HUES64 (cell line): ENCODE data around the gene POLDIP2.
"Not testable (repeated sequence)": the region's sequence is repeated elsewhere in the genome, so short reads cannot be mapped to it uniquely, and the experiment has no call there.

Experiments used
- H3K27ac ChIP-seq: 2 replicates; pipeline ENCODE4 v1.7.0; 2013; ENCODE audit warnings: low read depth, low read length, inconsistent platforms
- H3K27me3 ChIP-seq: 2 replicates; pipeline ENCODE4 v1.6.1; 2013; ENCODE audit warnings: mild to moderate bottlenecking, low read length; ENCODE audit not compliant: insufficient read depth
- H3K36me3 ChIP-seq: 2 replicates; pipeline ENCODE4 v1.6.1; 2013; ENCODE audit warnings: mild to moderate bottlenecking, low read length; ENCODE audit not compliant: insufficient read depth
- H3K4me1 ChIP-seq: 2 replicates; pipeline ENCODE4 v1.6.1; 2013; ENCODE audit warnings: mild to moderate bottlenecking, low read length, moderate library complexity; ENCODE audit not compliant: insufficient read depth
- H3K4me3 ChIP-seq: 2 replicates; pipeline ENCODE4 v1.5.1; 2013; ENCODE audit warnings: mild to moderate bottlenecking, low read length, moderate library complexity
- H3K9ac ChIP-seq: 2 replicates; pipeline ENCODE4 v1.6.1; 2013; ENCODE audit warnings: mild to moderate bottlenecking, low read depth, low read length
- H3K9me3 ChIP-seq: 2 replicates; pipeline ENCODE4 v1.6.1; 2013; ENCODE audit warnings: low read depth, low read length; ENCODE audit not compliant: insufficient read depth
- WGBS: fragments of 150-250, 120-280 bp; methylation state at CpG from one replicate; pipeline ENCODE4 v1.1.7; 2013; ENCODE audit warnings: missing lambda C conversion rate; 5-methylcytosine and 5-hydroxymethylcytosine counted together

Gene POLDIP2

DNA sequence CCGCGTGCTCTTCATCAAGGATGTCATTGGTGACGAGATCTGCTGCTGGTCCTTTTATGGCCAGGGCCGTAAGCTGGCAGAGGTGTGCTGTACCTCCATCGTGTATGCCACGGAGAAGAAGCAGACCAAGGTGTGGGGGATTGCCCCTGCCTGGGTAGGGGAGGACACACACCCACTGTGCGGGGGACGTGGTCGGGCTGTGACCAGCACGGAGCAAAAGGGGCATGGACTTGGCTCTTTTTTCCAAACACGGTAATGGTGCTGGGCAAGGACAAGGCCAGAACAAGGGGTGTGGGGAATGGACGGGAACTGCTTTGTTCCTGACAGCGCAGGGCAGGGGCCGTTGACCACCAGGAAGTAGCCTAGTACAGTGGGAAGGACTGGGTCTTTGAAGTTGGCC is 15.0 kb downstream of the POLDIP2 start:
- no peaks in the 10 kb centered on the region for H3K27me3 ChIP-seq
- no peak overlapping the region for H3K27ac ChIP-seq
- peaks cover 74% of the 10 kb centered on the region for H3K36me3 ChIP-seq
- H3K9me3 ChIP-seq: no peaks in the 10 kb centered on the region
- 95% methylated on average over 14 of the region's 14 CpGs for WGBS
- peaks cover 2% of the 10 kb centered on the region; the same call in 1 of the 2 replicates for H3K4me1 ChIP-seq
- H3K9ac ChIP-seq: no peak overlapping the region
- no peak overlapping the region for H3K4me3 ChIP-seq

DNA sequence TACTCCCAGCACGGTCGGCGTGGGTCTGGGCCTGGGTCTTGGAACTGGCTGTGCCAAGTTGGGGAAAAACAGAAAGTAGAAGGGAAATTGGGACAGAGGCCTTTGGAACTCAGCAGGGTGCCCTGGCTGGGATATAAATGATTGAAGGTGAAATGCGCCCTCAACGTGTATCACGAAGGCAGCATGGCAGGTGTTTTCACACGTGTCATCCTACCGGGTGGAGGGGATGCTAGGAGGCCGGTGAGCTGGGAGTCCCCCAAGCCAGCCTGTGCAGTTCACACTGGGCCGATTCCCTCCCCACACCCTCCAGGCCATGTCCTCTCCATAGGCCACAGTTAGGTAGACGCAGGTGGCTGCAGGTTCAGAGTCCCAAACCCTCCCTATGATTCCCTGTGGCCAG is 15.8 kb downstream of the POLDIP2 start:
- Histone ChIP-seq H3K36me3 (peaks cover 66% of the 10 kb centered on the region), H3K9ac (no peak overlapping the region), H3K4me1 (peaks cover 8% of the 10 kb centered on the region; the same call in 1 of the 2 replicates), H3K4me3 (no peak overlapping the region), H3K9me3 (no peaks in the 10 kb centered on the region), H3K27ac (no peak overlapping the region), H3K27me3 (no peaks in the 10 kb centered on the region)
- 94% methylated on average over 11 of the region's 11 CpGs for WGBS

GRCh38 chr17:28340374-28340773 is 17.0 kb downstream of the POLDIP2 start:
- no peak overlapping the region for H3K9ac ChIP-seq
- no peaks in the 10 kb centered on the region for H3K9me3 ChIP-seq
- WGBS: 98% methylated on average over 6 of the region's 6 CpGs
- H3K27ac ChIP-seq: no peak overlapping the region
- no peak overlapping the region for H3K4me3 ChIP-seq
- peaks cover 9% of the 10 kb centered on the region; the same call in 1 of the 2 replicates for H3K4me1 ChIP-seq
- peaks cover 56% of the 10 kb centered on the region for H3K36me3 ChIP-seq
- H3K27me3 ChIP-seq: no peaks in the 10 kb centered on the region

- 95% methylated on average over 15 of the region's 15 CpGs for WGBS
- H3K4me1 ChIP-seq: peaks cover 12% of the 10 kb centered on the region; the same call in 1 of the 2 replicates
- H3K9me3 ChIP-seq: no peaks in the 10 kb centered on the region
- no peak overlapping the region for H3K4me3 ChIP-seq
- no peak overlapping the region for H3K27ac ChIP-seq
- no peak overlapping the region for H3K9ac ChIP-seq
- H3K27me3 ChIP-seq: no peaks in the 10 kb centered on the region
- peaks cover 46% of the 10 kb centered on the region for H3K36me3 ChIP-seq
These were observed 17.9 kb downstream of the POLDIP2 start for GRCh38 chr17:28339431-28339830.

DNA sequence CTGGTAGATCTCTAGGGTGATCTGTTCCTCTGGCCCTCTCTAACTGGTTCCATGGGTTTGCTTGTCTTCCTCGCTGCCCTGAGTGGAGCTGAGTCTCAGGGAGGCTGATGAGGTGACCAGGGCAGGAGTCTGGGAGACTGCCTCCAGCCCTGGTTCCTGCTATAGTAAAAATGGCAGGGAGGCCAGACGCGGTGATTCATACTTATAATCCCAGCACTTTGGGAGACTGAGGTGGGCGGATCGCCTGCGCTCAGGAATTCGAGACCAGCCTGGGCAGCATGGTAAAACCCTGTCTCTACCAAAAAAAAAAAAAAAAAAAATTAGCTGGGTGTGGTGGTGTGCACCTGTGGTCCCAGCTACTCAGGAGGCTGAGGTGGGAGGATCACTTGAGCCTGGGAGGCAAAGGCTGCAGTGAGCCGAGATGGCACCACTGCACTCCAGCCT is 18.5 kb downstream of the POLDIP2 start:
- not testable (repeated sequence) for H3K9me3 ChIP-seq, H3K4me3 ChIP-seq, H3K27me3 ChIP-seq, H3K27ac ChIP-seq, H3K9ac ChIP-seq
- WGBS: 96% methylated on average over 5 of the region's 8 CpGs
- H3K4me1 ChIP-seq: peaks cover 12% of the 10 kb centered on the region; the same call in 1 of the 2 replicates
- H3K36me3 ChIP-seq: peaks cover 40% of the 10 kb centered on the region

GRCh38 chr17:28338056-28338768 is 19.1 kb downstream of the POLDIP2 start:
- Histone ChIP-seq H3K4me1 (peaks cover 12% of the 10 kb centered on the region; the same call in 1 of the 2 replicates), H3K27me3 (no peaks in the 10 kb centered on the region), H3K4me3 (no peak overlapping the region), H3K27ac (no peak overlapping the region), H3K36me3 (peaks cover 35% of the 10 kb centered on the region), H3K9ac (no peak overlapping the region), H3K9me3 (no peaks in the 10 kb centered on the region)
- 81% methylated on average over 5 of the region's 5 CpGs for WGBS

DNA sequence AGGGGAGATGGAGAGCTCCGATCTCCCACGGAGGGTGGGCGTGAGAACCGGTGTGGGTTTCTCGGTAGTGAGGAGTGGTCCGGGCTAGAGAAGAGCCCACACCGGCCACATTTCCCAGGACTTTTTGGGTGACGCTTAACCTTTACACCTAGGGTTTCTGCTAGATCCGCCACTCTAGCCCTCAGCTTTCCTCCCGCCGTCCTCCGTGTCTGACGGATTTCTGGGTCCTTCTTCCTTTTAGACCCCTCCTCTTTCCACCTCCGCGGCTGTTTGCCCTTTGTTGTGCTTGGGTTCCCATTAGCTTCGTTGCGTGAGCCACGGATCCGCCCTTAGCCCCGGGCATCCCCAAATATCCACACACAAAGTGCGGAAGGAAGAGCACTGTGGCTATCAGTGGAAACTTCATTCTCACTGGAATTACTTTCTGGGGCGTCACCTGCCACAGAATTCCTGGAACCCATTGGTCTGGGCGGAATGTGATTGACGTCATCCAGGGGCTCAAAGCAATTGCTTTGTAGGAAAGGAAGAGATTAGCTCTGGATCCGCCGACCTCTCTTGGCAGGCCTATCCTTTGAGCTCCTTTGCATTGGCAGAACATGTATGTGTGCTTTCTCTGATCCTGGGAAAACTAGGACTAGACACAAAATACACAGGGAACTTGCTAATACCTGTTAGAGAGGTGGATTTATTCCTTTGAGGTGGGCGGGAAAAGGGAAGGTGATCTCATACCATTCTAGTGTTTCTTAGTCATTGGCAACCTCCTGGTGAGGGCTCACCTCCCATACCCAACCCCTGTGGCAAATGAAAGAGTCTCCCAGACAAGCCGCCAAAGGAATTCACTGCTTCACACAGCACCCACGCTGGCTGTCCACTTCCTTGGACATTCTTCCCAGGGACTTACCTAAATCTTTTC is 21.1 kb downstream of the POLDIP2 start:
- Histone ChIP-seq H3K9me3 (no peaks in the 10 kb centered on the region), H3K27me3 (no peaks in the 10 kb centered on the region), H3K9ac (peak overlapping the region; percentile 81), H3K4me3 (peak overlapping the region; percentile 92), H3K27ac (peak overlapping the region; percentile 84), H3K36me3 (peaks cover 21% of the 10 kb centered on the region), H3K4me1 (peaks cover 12% of the 10 kb centered on the region; the same call in 1 of the 2 replicates)
- WGBS: 1% methylated on average over 28 of the region's 29 CpGs

DNA sequence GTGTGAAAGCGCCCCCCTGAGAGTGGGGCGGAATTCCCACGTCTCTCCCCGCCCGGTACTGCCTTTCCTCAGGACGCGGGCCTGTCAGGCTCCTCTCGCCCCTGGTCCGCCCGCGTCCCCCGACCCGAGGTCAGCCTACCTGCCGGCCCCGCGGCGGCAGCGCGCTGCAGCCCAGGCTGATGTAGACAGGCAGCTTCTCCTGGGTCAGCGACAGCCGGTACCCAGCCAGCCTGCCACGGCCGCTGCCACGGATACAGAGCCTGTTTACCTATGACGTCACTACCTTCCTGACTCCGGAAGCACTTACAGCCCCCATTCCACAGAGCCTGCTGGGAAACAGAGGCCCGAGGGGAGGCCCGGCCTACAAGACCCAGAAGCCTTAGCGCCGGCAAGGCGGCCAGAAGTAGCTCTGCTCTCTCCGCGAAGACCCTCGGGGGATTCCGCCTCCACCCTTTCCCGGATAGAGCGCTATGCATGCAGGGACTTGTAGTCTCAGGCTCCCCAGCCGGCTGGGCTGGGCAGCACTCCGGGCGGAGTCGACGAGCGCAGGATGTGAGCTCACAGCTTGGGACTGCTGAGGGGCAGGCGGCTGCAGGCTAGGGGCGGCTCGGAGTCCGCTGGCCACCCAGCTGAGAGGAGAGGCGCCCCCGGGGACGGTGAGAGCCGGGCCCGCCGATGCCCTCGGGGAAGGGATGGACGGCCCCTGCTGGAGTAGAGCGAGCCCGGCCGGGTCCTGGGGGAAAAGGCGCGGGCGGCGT is 21.9 kb downstream of the POLDIP2 start, which contains the start of the genes IFT20 and TNFAIP1:
IFT20 (minus strand) TSS at position 272 of the 758 bp plus-strand sequence. CDS start 3,487 bp downstream, outside the sequence.
TNFAIP1 (plus strand) TSS at position 561 of the 758 bp plus-strand sequence. CDS start 3,761 bp downstream, outside the sequence.
- Histone ChIP-seq H3K36me3 (peaks cover 13% of the 10 kb centered on the region), H3K27ac (peak within 1 kb of the TSS; percentile 84), H3K9me3 (no peaks in the 10 kb centered on the region), H3K9ac (peak within 1 kb of the TSS; percentile 81), H3K27me3 (no peaks in the 10 kb centered on the region), H3K4me3 (peak within 1 kb of the TSS; percentile 92), H3K4me1 (peaks cover 12% of the 10 kb centered on the region; the same call in 1 of the 2 replicates)
- under 1% methylated on average over 62 of the region's 62 CpGs for WGBS

DNA sequence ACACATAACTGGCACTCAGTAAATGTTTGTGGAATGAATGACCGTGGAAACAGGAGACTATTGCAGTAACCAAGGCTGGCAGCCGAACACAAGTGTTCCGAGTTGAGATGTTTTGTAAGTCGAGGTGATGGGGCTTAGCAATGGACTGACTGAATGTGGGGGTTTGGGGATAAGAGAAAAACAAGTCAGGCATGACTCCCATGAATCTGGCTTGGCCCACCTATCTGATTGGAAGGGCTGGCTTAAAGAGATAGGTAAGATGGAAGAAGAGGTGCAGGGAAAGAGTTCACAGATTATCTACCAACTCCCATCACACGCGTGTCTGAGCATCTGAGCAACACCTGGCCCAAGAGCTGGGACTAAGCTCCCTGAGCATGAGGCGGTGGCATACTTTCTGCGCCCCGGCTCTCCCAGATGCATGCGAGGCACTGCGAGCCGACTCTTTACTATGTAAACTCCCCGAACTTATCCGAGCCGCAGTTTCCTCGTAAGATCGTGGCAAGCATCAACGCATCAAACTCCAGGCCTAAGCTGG is 22.6 kb downstream of the POLDIP2 start:
- Histone ChIP-seq H3K9ac (peak overlapping the region; percentile 49), H3K4me1 (peaks cover 12% of the 10 kb centered on the region; the same call in 1 of the 2 replicates), H3K9me3 (no peaks in the 10 kb centered on the region), H3K36me3 (peaks cover 7% of the 10 kb centered on the region; the same call in 1 of the 2 replicates), H3K27ac (peak overlapping the region; percentile 6; the same call in 1 of the 2 replicates), H3K4me3 (peak overlapping the region; percentile 92), H3K27me3 (no peaks in the 10 kb centered on the region)
- WGBS: 18% methylated on average over 18 of the region's 18 CpGs

DNA sequence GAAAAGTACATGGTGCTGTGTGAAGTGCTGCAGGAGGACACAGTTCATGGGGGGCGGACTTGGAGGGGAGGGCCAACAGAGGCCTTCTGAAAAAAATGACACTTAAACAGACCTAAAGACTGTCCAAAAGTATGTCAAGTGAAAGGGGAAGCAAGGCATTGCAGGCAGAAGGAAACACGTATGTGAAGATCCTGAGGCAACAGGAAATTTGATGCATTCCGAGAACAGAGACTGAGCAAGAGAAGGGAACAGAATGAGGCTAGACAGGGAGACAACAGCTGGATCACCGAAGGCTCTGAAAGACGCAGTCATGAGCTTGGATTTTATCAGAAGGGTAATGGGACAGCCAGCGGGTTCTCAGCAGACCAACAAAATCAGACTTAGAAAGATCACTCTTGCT is 23.2 kb downstream of the POLDIP2 start:
- Histone ChIP-seq H3K9ac (0 out of 2 replicates have a peak overlapping the region, but pooled peaks have one; percentile 49), H3K4me3 (peak overlapping the region; percentile 92), H3K27ac (no peak overlapping the region), H3K4me1 (peaks cover 12% of the 10 kb centered on the region; the same call in 1 of the 2 replicates), H3K9me3 (no peaks in the 10 kb centered on the region), H3K27me3 (no peaks in the 10 kb centered on the region), H3K36me3 (peaks cover 8% of the 10 kb centered on the region)
- WGBS: 81% methylated on average over 6 of the region's 6 CpGs
